ENCODE data around the gene KNCN. TPM values are rescaled to one million over a fixed set of nuclear protein-coding genes. Genes with fewer than 3 reads are reported as not detected.

KNCN gene
- total and polyA plus RNA-seq, 7 donors = not detected

DNA sequence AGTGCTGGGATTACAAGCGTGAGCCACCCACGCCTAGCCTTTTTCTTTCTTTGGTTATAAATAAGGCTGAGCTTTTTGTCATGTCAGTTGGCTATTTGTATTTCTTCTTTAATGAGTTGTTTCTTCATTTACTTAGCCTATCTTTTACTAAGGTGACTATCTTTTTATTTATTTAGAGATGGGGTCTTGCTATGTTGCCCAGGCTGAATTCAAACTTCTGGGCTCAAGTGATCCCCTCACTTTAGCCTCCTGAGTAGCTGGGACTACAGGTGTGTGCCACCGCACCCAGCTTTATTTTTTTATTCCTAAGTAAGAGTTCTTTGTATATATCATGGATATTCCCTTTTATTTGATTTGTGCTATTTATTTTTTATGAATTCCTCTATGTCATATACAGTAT lies 49.9 kb downstream of the KNCN start:
- WGBS, 3 donors = 87 to 91% (median 87%) methylated on average over 3 of the region's 3 CpGs
- peaks cover 0 to 10% (median 0%) of the 10 kb centered on the region in 3 donors for H3K27me3 ChIP-seq (ENCODE audit: insufficient read depth in 3 of 3, low read length in 2 of 3)

DNA sequence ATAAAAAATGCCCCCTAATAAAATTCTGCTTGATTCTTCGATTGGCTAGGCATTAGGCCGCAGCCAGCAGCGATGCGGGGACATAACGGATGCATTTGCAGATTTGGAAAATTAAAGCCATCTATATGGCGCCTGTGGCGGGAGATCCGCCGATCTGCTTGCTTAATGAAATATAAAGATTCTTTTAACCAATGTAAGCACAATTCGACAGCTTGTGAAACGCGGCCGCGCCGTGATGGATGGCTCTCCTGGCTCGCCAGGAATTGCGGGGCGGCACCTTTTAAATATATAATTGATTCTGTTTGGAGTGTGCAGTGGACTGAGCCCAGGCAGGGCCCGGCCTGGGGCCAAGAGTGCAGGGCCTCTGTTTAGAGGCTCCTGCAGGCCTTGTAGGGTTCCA lies 53.8 kb downstream of the KNCN start:
- no peak for TF ChIP-seq CTCF (IDR thresholded peaks at IDR 0.05)
- Histone ChIP-seq H3K27ac (no peak overlapping the region), H3K36me3 (ENCODE audit: insufficient read depth in 1 of 2, low read depth in 1 of 2) (no peaks in the 10 kb centered on the region), H3K27me3 (ENCODE audit: insufficient read depth in 3 of 3, low read length in 2 of 3) (peaks cover 0 to 26% (median 10%) of the 10 kb centered on the region in 3 donors), H3K9me3 (no peaks in the 10 kb centered on the region), H3K4me3 (no peak overlapping the region), H3K4me1 (no peaks in the 10 kb centered on the region)
- DNase-seq (peak in 1 of 2 donors; percentile 17), ATAC-seq (no peak)
- WGBS, 3 donors = 90 to 92% (median 92%) methylated on average over 19 of the region's 19 CpGs
- intact Hi-C loops (cut with DNase I) = no loop called here

More for the DNA sequence above, 49.9 kb downstream of the KNCN start:
- no peaks in the 10 kb centered on the region for H3K4me1 ChIP-seq
- no peaks in the 10 kb centered on the region for H3K9me3 ChIP-seq
- TF ChIP-seq CTCF (IDR thresholded peaks at IDR 0.05) = no peak
- H3K36me3 ChIP-seq (ENCODE audit: insufficient read depth in 1 of 2, low read depth in 1 of 2) = no peaks in the 10 kb centered on the region
- no peak overlapping the region for H3K4me3 ChIP-seq
- intact Hi-C loops (cut with DNase I) = no loop called here
- DNase-seq (no peak), ATAC-seq (no peak)
- no peak overlapping the region for H3K27ac ChIP-seq

- no peak for ATAC-seq
- H3K4me1 ChIP-seq = no peaks in the 10 kb centered on the region
Measured at GRCh38 chr1:46497020-46497419, 54.4 kb downstream of the KNCN start.

GRCh38 chr1:46496505-46496904 lies 54.9 kb downstream of the KNCN start:
- ATAC-seq = no peak
- H3K27ac ChIP-seq = no peak overlapping the region

More at GRCh38 chr1:46497020-46497419, 54.4 kb downstream of the KNCN start:
- intact Hi-C loops (cut with DNase I) = no loop called here
- no peak for DNase-seq
- H3K9me3 ChIP-seq = no peaks in the 10 kb centered on the region
- H3K27ac ChIP-seq = no peak overlapping the region
- H3K4me3 ChIP-seq = no peak overlapping the region
- H3K27me3 ChIP-seq (ENCODE audit: insufficient read depth in 3 of 3, low read length in 2 of 3) = peaks cover 0 to 32% (median 16%) of the 10 kb centered on the region in 3 donors
- 68 to 83% (median 70%) methylated on average over 3 of the region's 3 CpGs for WGBS, 3 donors
- no peaks in the 10 kb centered on the region for H3K36me3 ChIP-seq (ENCODE audit: insufficient read depth in 1 of 2, low read depth in 1 of 2)
- TF ChIP-seq CTCF (IDR thresholded peaks at IDR 0.05) = no peak

More at GRCh38 chr1:46496505-46496904, 54.9 kb downstream of the KNCN start:
- WGBS, 3 donors = 63 to 75% (median 69%) methylated on average over 6 of the region's 6 CpGs
- no peaks in the 10 kb centered on the region for H3K36me3 ChIP-seq (ENCODE audit: insufficient read depth in 1 of 2, low read depth in 1 of 2)
- H3K4me1 ChIP-seq = no peaks in the 10 kb centered on the region
- H3K27me3 ChIP-seq (ENCODE audit: insufficient read depth in 3 of 3, low read length in 2 of 3) = peaks cover 0 to 38% (median 21%) of the 10 kb centered on the region in 3 donors
- no peaks in the 10 kb centered on the region for H3K9me3 ChIP-seq
- no peak overlapping the region for H3K4me3 ChIP-seq
- DNase-seq = no peak
- intact Hi-C loops (cut with DNase I) = no loop called here
- no peak for TF ChIP-seq CTCF (IDR thresholded peaks at IDR 0.05)

All from psoas muscle (tissue), 8 donors.